Superior temporal gyrus (tissue), 1 donor: ENCODE measurements around the gene RNF13.
"Not testable (repeated sequence)": the region's sequence is repeated elsewhere in the genome, so short reads cannot be mapped to it uniquely, and the experiment has no call there.

Experiments used
- DNase-seq: peaks from one replicate; pipeline ENCODE4 v3.0.0-alpha.2; 2016; ENCODE audit errors: extremely low spot score

RNF13 gene

GRCh38 chr3:149801195-149801594 lies 11.8 kb upstream of the RNF13 start:
- no peak for DNase-seq

- no peak for DNase-seq
These were observed 11.4 kb upstream of the RNF13 start for GRCh38 chr3:149801639-149802038.

GRCh38 chr3:149806171-149806778 lies 6.7 kb upstream of the RNF13 start:
- no peak for DNase-seq

- DNase-seq = peak; percentile 95
These were observed 4.7 kb upstream of the RNF13 start for GRCh38 chr3:149808209-149808829.

- no peak for DNase-seq
These were observed 3.3 kb upstream of the RNF13 start for GRCh38 chr3:149809699-149810098.

- DNase-seq = no peak
These were observed 2.2 kb upstream of the RNF13 start for GRCh38 chr3:149810846-149811245.

- DNase-seq = peak; percentile 72
These were observed 830 bp upstream of the RNF13 start for GRCh38 chr3:149812165-149812605.

- DNase-seq = peak; percentile 84
These were observed 609 bp downstream of the RNF13 start for GRCh38 chr3:149813367-149814281.

GRCh38 chr3:149815321-149815720 lies 2.3 kb downstream of the RNF13 start:
- peak; percentile 33 for DNase-seq

- no peak for DNase-seq
These were observed 2.7 kb downstream of the RNF13 start for GRCh38 chr3:149815728-149816127.

GRCh38 chr3:149816311-149816710 lies 3.3 kb downstream of the RNF13 start:
- no peak for DNase-seq

GRCh38 chr3:149816986-149817385 lies 4.0 kb downstream of the RNF13 start:
- DNase-seq = no peak

- DNase-seq = no peak
These were observed 6.4 kb downstream of the RNF13 start for GRCh38 chr3:149819432-149819831.

- DNase-seq = no peak
These were observed 7.2 kb downstream of the RNF13 start for GRCh38 chr3:149820183-149820582.

GRCh38 chr3:149826636-149827035 lies 13.6 kb downstream of the RNF13 start:
- no peak for DNase-seq

- peak; percentile 62 for DNase-seq
These were observed 15.4 kb downstream of the RNF13 start for GRCh38 chr3:149828390-149828789.

GRCh38 chr3:149829631-149830030 lies 16.6 kb downstream of the RNF13 start:
- not testable (repeated sequence) for DNase-seq

- DNase-seq = no peak
These were observed 17.9 kb downstream of the RNF13 start for GRCh38 chr3:149830902-149831301.

GRCh38 chr3:149831321-149831720 lies 18.3 kb downstream of the RNF13 start:
- no peak for DNase-seq

- no peak for DNase-seq
These were observed 19.1 kb downstream of the RNF13 start for GRCh38 chr3:149832086-149832485.

GRCh38 chr3:149833241-149833640 lies 20.2 kb downstream of the RNF13 start:
- no peak for DNase-seq

GRCh38 chr3:149838491-149838890 lies 25.5 kb downstream of the RNF13 start:
- DNase-seq = not testable (repeated sequence)

- DNase-seq = not testable (repeated sequence)
These were observed 26.5 kb downstream of the RNF13 start for GRCh38 chr3:149839469-149839868.
